Measurements from ENCODE around the gene CSMD2. TPM values are rescaled to one million over a fixed set of nuclear protein-coding genes. Genes with fewer than 3 reads are reported as not detected.

Gene CSMD2
- total RNA-seq, 1 experiment from 2014 or later = 0.22 TPM

DNA sequence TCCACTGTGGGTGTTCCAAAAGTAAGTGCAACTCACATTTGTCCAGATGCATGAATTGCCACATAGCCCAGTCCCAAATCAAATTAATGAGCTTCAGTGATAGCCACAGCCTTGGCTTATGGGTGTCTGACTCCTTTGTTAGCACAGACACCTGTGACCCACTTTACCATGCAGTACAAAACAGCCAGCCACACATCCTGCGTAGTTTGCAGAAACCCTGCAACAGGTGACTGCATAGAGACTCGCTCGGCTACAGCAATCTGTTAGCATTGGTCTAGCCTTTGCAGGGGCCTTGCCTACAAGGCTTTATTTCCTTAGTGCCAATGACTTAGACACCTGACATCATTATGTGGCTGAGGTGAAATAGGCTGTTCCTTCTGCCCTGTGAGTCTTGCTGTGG, 135.5 kb downstream of the CSMD2 start:
- ChIA-PET POLR2A (no interaction called here), RAD21 (ENCODE audit: low non-redundant PET in 1 of 2, low total read pairs in 2 of 2, uncharacterized antibody in 2 of 2, unreplicated experiment in 2 of 2) (no interaction called here), CTCF (interaction anchor here (2.0 kb wide), 1 partner anchor 16 kb away, joined by 5 read pairs; no protein-coding TSS in a partner anchor)
- Histone ChIP-seq H3K27me3 (ENCODE audit: insufficient read depth, low read length) (peaks cover 32% of the 10 kb centered on the region), H3K4me3 (replicated peaks in 1 of 2; ENCODE audit: low read depth in 1 of 2, low read length in 2 of 2) (no peak overlapping the region), H3K27ac (ENCODE audit: low read depth, low read length) (no peak overlapping the region), H3K9me2 (ENCODE audit: insufficient read depth) (no peaks in the 10 kb centered on the region), H4K20me1 (ENCODE audit: insufficient read depth) (no peaks in the 10 kb centered on the region), H3K36me3 (ENCODE audit: control insufficient read depth in 1 of 2, insufficient read depth in 2 of 2, low read length in 2 of 2) (no peaks in the 10 kb centered on the region), H3K4me2 (ENCODE audit: low read length) (no peak overlapping the region), H3K9ac (ENCODE audit: low read length) (no peak overlapping the region), H3K4me1 (ENCODE audit: control insufficient read depth in 1 of 2, insufficient read depth in 2 of 2, low read length in 2 of 2) (no peaks in the 10 kb centered on the region), H2AFZ (ENCODE audit: low read depth, low read length, poor library complexity, severe bottlenecking) (no peak overlapping the region), H3K79me2 (ENCODE audit: insufficient read depth, low read length) (no peaks in the 10 kb centered on the region), H3K9me3 (ENCODE audit: control insufficient read depth in 1 of 2, insufficient read depth in 1 of 2, low read depth in 1 of 2, low read length in 2 of 2) (no peaks in the 10 kb centered on the region)
- TF ChIP-seq ZFX (IDR thresholded peaks at IDR 0.05) (no peak), EGR1 (IDR thresholded peaks at IDR 0.05; ENCODE audit: low read depth) (no peak), CBX3 (IDR thresholded peaks at IDR 0.05; ENCODE audit: low read depth) (no peak), ZNF274 (IDR thresholded peaks at IDR 0.05; ENCODE audit: low read depth, low read length) (no peak)
- DNase-seq (ENCODE audit: low read depth, low spot score) = no peak
- no peak for ATAC-seq
- BruUV-seq (replicated peaks) = no TSS peak
- intact Hi-C loops (cut with micrococcal nuclease) = no loop called here

DNA sequence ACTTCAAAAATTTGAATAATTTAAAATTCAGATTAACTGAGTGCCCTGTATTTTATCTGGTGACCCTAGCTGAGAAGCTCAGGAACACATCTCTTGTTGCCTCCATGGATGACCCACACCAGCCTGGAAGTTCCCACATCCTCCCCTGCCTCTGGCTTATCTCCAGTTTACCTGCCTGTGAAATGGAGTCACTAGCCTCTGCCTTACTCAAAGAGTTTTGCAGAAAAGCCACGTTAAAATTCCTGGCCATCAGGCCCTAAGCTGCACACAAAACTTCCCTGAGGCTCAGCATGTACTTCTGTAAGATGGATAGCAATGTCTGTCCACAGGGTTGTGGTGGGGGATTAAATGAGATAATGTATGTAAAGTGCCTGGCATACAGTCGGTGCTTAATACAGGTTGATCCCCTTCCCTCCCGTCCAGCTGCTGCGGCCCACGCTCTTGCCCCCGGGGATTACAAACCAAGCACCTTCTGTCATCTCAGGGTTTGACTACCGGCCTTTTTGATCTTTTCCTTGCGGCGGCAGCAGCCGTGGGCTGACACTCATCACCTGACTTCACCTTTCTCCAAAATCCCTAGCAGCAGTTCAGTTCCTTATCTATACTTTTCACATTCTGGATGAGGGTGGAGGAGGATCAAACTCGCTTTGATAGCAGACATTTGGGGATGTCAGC, 136.5 kb downstream of the CSMD2 start:
- no TSS peak for BruUV-seq (replicated peaks)
- Histone ChIP-seq H3K4me2 (ENCODE audit: low read length) (no peak overlapping the region), H2AFZ (ENCODE audit: low read depth, low read length, poor library complexity, severe bottlenecking) (no peak overlapping the region), H3K4me3 (replicated peaks in 1 of 2; ENCODE audit: low read depth in 1 of 2, low read length in 2 of 2) (no peak overlapping the region), H3K9me3 (ENCODE audit: control insufficient read depth in 1 of 2, insufficient read depth in 1 of 2, low read depth in 1 of 2, low read length in 2 of 2) (no peaks in the 10 kb centered on the region), H3K27me3 (ENCODE audit: insufficient read depth, low read length) (peaks cover 38% of the 10 kb centered on the region), H3K79me2 (ENCODE audit: insufficient read depth, low read length) (no peaks in the 10 kb centered on the region), H3K27ac (ENCODE audit: low read depth, low read length) (no peak overlapping the region), H3K9ac (ENCODE audit: low read length) (no peak overlapping the region), H3K36me3 (ENCODE audit: control insufficient read depth in 1 of 2, insufficient read depth in 2 of 2, low read length in 2 of 2) (no peaks in the 10 kb centered on the region), H3K9me2 (ENCODE audit: insufficient read depth) (no peaks in the 10 kb centered on the region), H4K20me1 (ENCODE audit: insufficient read depth) (no peaks in the 10 kb centered on the region), H3K4me1 (ENCODE audit: control insufficient read depth in 1 of 2, insufficient read depth in 2 of 2, low read length in 2 of 2) (no peaks in the 10 kb centered on the region)
- DNase-seq (ENCODE audit: low read depth, low spot score) (no peak), ATAC-seq (no peak)
- intact Hi-C loops (cut with micrococcal nuclease) = no loop called here
- RAD21 ChIA-PET (ENCODE audit: low non-redundant PET in 1 of 2, low total read pairs in 2 of 2, uncharacterized antibody in 2 of 2, unreplicated experiment in 2 of 2) = no interaction called here
- CTCF ChIA-PET = interaction anchor here (2.0 kb wide), 1 partner anchor 15 kb away, joined by 5 read pairs; no protein-coding TSS in a partner anchor
- POLR2A ChIA-PET = no interaction called here
- TF ChIP-seq SP1 (IDR thresholded peaks at IDR 0.05; ENCODE audit: low read depth) = no peak
- TF ChIP-seq EZH2phosphoT487 (IDR thresholded peaks at IDR 0.05; ENCODE audit: borderline replicate concordance) = no peak
- no peak for TF ChIP-seq POLR2A (IDR thresholded peaks at IDR 0.05; ENCODE audit: borderline replicate concordance, extremely low read depth, insufficient read depth, insufficient read length)
- no peak for TF ChIP-seq RAD21 (IDR thresholded peaks at IDR 0.05; ENCODE audit: low read depth)
- no peak for TF ChIP-seq POLR2AphosphoS5 (IDR thresholded peaks at IDR 0.05; ENCODE audit: low read depth, low read length)
- no peak for TF ChIP-seq CTCF (IDR thresholded peaks at IDR 0.05 in 2 of 3, conservative IDR thresholded peaks at IDR 0.05 in 1 of 3; ENCODE audit: borderline replicate concordance in 1 of 3, insufficient read depth in 1 of 3, low read depth in 2 of 3, low read length in 2 of 3)
- TF ChIP-seq EGR1 (IDR thresholded peaks at IDR 0.05; ENCODE audit: low read depth) = no peak
- TF ChIP-seq ZBTB33 (IDR thresholded peaks at IDR 0.05; ENCODE audit: extremely low read depth, insufficient replicate concordance, low read length) = no peak
- TF ChIP-seq YY1 (IDR thresholded peaks at IDR 0.05; ENCODE audit: extremely low read depth, insufficient replicate concordance, low read depth, low read length) = no peak
- TF ChIP-seq EZH2 (IDR thresholded peaks at IDR 0.05) = no peak
- no peak for TF ChIP-seq CBX3 (IDR thresholded peaks at IDR 0.05; ENCODE audit: low read depth)
- TF ChIP-seq ELF1 (IDR thresholded peaks at IDR 0.05; ENCODE audit: borderline replicate concordance, low read depth) = no peak
- no peak for TF ChIP-seq CEBPB (IDR thresholded peaks at IDR 0.05; ENCODE audit: low read depth)
- TF ChIP-seq ZNF274 (IDR thresholded peaks at IDR 0.05; ENCODE audit: low read depth, low read length) = no peak
- TF ChIP-seq, protein P1, sequence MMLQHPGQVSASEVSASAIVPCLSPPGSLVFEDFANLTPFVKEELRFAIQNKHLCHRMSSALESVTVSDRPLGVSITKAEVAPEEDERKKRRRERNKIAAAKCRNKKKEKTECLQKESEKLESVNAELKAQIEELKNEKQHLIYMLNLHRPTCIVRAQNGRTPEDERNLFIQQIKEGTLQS (IDR thresholded peaks at IDR 0.05) = no peak
